H54 (cell line): ENCODE data around the gene PJVK.
A peak's percentile ranks its signal among the peaks of the same experiment; 100 is the strongest.
"Not testable (repeated sequence)": the region's sequence is repeated elsewhere in the genome, so short reads cannot be mapped to it uniquely, and the experiment has no call there.

Source experiments
- DNase-seq: peaks from one replicate; pipeline ENCODE4 v3.0.0; 2011; ENCODE audit warnings: low spot score, mixed read lengths; ENCODE audit not compliant: insufficient read length
- FAIRE-seq: peaks from 3 replicates; lab custom pipeline; 2011; peaks lifted over from hg19 to GRCh38; lab: Jason Lieb, UNC
- POLR2A ChIP-seq: IDR thresholded peaks from 2 replicates; pipeline ENCODE4 v1.6.1; 2011; ENCODE audit warnings: low read depth, mild to moderate bottlenecking, low read length

Gene PJVK, protein sequence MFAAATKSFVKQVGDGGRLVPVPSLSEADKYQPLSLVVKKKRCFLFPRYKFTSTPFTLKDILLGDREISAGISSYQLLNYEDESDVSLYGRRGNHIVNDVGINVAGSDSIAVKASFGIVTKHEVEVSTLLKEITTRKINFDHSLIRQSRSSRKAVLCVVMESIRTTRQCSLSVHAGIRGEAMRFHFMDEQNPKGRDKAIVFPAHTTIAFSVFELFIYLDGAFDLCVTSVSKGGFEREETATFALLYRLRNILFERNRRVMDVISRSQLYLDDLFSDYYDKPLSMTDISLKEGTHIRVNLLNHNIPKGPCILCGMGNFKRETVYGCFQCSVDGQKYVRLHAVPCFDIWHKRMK

GRCh38 chr2:178450774-178451525 lies at the start of gene PJVK, which contains the start of gene PRKRA:
Gene PJVK, plus strand, starts transcription at chr2:178451378. Its CDS starts 2,032 bp downstream, at chr2:178453410.
Gene PRKRA, minus strand, starts transcription at chr2:178451175. Its CDS starts 145 bp downstream, at chr2:178451030.
- DNase-seq (peak; percentile 90), FAIRE-seq (peak; percentile 85)
- TF ChIP-seq POLR2A, result peak; percentile 94

- DNase-seq (no peak), FAIRE-seq (no peak)
- TF ChIP-seq POLR2A, result no peak
Measured at GRCh38 chr2:178401994-178402437, 49.2 kb upstream of the PJVK start.

GRCh38 chr2:178403671-178404306 lies 47.4 kb upstream of the PJVK start:
- DNase-seq (no peak), FAIRE-seq (no peak)
- no peak for TF ChIP-seq POLR2A

DNA sequence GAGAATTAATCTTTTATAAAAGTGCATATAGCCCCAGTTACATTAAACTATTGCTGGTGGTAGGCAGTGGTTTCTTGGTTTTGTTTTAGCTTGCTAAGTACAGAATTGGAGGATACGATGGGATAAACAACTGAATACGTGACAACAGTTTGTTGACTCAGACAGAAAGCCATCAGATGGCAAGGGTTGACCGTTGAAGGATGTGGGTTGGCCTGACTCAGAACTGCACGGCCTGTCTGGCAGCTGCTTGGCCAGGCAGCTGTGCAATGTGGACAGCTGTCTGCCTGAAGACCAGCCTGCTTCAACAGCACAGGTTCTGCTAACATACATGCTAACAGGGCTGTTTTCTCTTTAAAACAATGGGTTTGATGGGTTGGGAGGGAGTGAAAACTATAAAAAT lies 46.8 kb upstream of the PJVK start:
- no peak for TF ChIP-seq POLR2A
- DNase-seq (peak; percentile 44), FAIRE-seq (peak; percentile 100)

- FAIRE-seq, result no peak
- DNase-seq, result no peak
- TF ChIP-seq POLR2A, result no peak
Measured at GRCh38 chr2:178409261-178409660, 41.9 kb upstream of the PJVK start.

DNA sequence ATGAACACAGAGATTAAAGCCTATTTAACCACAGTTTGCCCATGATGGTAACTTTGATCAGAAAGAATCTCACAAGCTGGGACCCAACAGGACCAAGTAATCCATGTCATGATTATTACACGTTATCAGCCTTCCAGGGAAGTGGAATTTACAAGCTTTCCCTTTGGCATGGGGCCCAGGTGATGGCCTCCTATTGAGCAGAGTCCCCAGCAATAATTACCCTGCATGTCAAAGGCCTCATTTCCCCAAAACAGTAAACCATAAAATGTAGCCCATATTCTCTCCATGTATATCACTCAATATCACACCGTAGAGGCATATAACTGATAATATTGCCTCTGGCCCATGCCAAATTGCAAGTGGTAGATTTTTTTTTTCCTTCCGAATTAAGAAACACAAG lies 39.1 kb upstream of the PJVK start:
- DNase-seq (no peak), FAIRE-seq (peak; percentile 65)
- no peak for TF ChIP-seq POLR2A

- DNase-seq, FAIRE-seq: not testable (repeated sequence)
Measured at GRCh38 chr2:178412453-178412852, 38.7 kb upstream of the PJVK start.

- DNase-seq (peak; percentile 50), FAIRE-seq (peak; percentile 75)
- TF ChIP-seq POLR2A, result peak; percentile 45
Measured at GRCh38 chr2:178413472-178414265, 37.5 kb upstream of the PJVK start.

GRCh38 chr2:178414266-178415247 lies 36.6 kb upstream of the PJVK start:
- FAIRE-seq (peak; percentile 99), DNase-seq (peak; percentile 68)
- peak; percentile 44 for TF ChIP-seq POLR2A

DNA sequence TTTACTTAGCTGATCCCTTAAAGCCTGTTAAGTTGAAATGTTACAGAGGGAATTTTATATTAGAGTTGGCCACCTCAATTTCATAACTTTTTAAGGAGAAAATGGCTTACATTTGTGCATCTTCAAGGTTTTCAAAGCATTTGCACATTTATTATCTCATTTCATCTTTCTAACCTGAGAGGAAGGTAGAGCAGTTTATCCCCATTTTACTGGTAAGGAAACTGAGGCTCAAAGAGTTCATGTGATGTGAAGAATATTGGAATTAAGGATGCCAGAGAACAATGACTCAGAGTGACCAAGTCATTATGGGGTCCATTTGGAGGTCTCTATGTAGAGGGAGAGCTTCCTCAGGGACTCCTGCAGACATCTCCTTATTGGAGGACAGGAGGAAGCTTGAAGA lies 35.2 kb upstream of the PJVK start:
- no peak for FAIRE-seq
- DNase-seq, result no peak
- no peak for TF ChIP-seq POLR2A

DNA sequence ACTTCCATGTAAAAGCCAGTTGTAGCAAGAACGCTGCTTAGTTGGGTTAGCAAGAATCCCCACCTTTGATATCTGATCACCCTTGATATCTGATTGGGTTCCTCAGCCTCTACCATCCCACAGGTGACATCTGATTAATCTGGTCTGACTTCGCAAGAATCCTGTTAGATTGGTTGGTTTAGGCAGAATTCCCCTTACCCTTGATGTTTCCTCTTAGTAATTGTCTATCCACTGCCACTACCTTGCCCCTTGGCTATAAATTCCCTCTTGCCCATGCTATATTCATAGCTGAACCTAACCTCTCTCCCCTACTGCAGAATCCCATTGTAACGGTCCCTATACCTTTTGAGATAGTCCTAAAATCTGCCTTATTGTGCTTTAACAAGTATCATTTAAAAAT lies 33.3 kb upstream of the PJVK start:
- DNase-seq, result no peak
- no peak for FAIRE-seq
- TF ChIP-seq POLR2A, result no peak

DNA sequence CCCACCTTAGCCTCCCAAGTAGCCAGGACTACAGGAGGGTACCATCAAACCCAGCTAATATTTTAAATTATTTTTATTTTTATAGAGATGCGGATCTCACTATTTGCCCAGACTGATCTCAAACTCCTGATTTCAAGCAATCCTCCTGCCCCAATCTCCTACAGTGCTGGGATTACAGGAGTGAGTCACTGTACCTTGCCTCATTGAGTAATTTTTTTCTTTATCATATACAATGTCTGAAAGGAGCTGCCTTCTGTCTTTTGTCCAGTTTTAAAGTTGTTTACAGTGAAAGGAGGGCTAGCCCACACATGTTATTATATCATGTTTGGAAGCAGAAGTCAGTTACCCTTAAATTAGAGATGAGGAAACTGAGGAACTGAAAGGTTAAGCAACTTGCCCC lies 32.8 kb upstream of the PJVK start:
- FAIRE-seq, result no peak
- TF ChIP-seq POLR2A, result no peak

GRCh38 chr2:178419123-178419522 lies 32.1 kb upstream of the PJVK start:
- no peak for TF ChIP-seq POLR2A
- FAIRE-seq (no peak), DNase-seq (no peak)

More for the DNA sequence above, 32.8 kb upstream of the PJVK start:
- no peak for DNase-seq
